T-helper 2 cell (primary cell): ENCODE results near the gene TTC16.
"Not testable (repeated sequence)": the region's sequence is repeated elsewhere in the genome, so short reads cannot be mapped to it uniquely, and the experiment has no call there.

Experiments
- DNase-seq, 5 experiments: peaks; one replicate each; pipeline versions ENCODE4 v3.0.0 to v3.0.0-alpha.2; 2012 to 2022

TTC16 gene

GRCh38 chr9:127770583-127770904 lies 54.7 kb downstream of the TTC16 start:
- no peak for DNase-seq

GRCh38 chr9:127770905-127771569 lies 55.2 kb downstream of the TTC16 start:
- peak; percentile 89 to 99 (median 92) for DNase-seq

GRCh38 chr9:127771570-127772189 lies 55.8 kb downstream of the TTC16 start:
- DNase-seq, result no peak

GRCh38 chr9:127772603-127773002 lies 56.7 kb downstream of the TTC16 start:
- no peak for DNase-seq

GRCh38 chr9:127773272-127773671 lies 57.4 kb downstream of the TTC16 start:
- DNase-seq, result no peak

- DNase-seq, result no peak
Observed at GRCh38 chr9:127773981-127774380, 58.1 kb downstream of the TTC16 start.

- peak; percentile 36 to 93 (median 68) for DNase-seq
Observed at GRCh38 chr9:127776195-127776923, 60.5 kb downstream of the TTC16 start.

- peak in 1 of 5 experiments; percentile 43 for DNase-seq
Observed at GRCh38 chr9:127776924-127777289, 61.0 kb downstream of the TTC16 start.

GRCh38 chr9:127777368-127777980 lies 61.6 kb downstream of the TTC16 start:
- DNase-seq, result peak in 1 of 5 experiments; percentile 48

GRCh38 chr9:127778280-127779135 lies 62.6 kb downstream of the TTC16 start, which contains the start of gene SH2D3C:
Gene SH2D3C (minus strand): TSS chr9:127778666. CDS start chr9:127778627, 39 bp downstream.
- DNase-seq, result peak in 3 of 5 experiments; percentile 22 to 64 (median 24)

- peak in 3 of 5 experiments; percentile 48 to 76 (median 59) for DNase-seq
Observed at GRCh38 chr9:127779136-127779981, 63.5 kb downstream of the TTC16 start.

GRCh38 chr9:127780126-127780885 lies 64.4 kb downstream of the TTC16 start:
- DNase-seq, result peak in 1 of 5 experiments; percentile 18

- DNase-seq, result not testable (repeated sequence)
Observed at GRCh38 chr9:127780909-127781308, 65.0 kb downstream of the TTC16 start.
